NCI-H82 treated with DMSO at 0.1 percent for 48 hours (cell line): ENCODE measurements around the gene SNX1.

Source experiments
- DNase-seq: peaks from one replicate; lab custom pipeline; 2025; ENCODE audit not compliant: unreplicated experiment; lab: John Stamatoyannopoulos, UW

SNX1 gene

DNA sequence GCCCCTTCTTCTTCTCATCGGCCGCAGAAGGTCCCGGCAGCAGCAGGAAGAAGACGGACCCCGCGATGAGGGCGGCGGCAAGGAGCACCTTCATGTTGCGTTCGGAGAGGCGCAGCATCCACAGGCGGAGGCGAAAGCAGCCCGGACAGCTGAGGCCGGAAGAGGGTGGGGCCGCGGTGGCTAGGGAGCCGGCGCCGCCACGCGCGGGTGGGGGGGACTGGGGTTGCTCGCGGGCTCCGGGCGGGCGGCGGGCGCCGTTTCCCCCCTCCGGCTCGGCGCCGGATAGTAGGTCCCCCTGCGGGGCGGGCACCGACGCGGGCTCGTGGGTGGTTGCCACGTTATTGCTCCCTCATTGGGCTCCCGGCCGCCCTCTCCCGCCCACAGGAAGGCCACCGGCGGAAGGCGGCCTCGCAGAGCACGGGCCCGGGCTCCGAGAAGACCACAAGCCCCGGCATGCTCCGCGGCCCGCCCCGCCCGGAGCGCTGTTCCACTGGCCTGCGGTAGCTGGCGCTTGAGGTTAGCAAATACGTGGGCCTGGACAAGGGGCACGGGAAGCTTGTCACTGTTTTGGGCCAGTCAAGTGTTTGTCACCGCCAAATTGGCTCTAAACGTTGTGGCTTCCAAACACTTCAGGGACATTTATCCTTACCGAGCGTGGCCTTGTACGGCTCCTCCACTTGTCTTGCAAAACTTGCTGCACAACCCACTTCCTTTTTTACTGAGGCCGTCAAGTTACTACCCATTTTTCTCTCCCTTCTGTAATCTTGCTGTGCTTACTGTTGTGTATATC lies 67.3 kb downstream of the SNX1 start, which contains the start of gene PPIB:
TSS of gene PPIB (minus strand) at position 154 of the 790 bp plus-strand sequence. CDS start at position 118, 36 bp downstream.
- peak; percentile 90 for DNase-seq

DNA sequence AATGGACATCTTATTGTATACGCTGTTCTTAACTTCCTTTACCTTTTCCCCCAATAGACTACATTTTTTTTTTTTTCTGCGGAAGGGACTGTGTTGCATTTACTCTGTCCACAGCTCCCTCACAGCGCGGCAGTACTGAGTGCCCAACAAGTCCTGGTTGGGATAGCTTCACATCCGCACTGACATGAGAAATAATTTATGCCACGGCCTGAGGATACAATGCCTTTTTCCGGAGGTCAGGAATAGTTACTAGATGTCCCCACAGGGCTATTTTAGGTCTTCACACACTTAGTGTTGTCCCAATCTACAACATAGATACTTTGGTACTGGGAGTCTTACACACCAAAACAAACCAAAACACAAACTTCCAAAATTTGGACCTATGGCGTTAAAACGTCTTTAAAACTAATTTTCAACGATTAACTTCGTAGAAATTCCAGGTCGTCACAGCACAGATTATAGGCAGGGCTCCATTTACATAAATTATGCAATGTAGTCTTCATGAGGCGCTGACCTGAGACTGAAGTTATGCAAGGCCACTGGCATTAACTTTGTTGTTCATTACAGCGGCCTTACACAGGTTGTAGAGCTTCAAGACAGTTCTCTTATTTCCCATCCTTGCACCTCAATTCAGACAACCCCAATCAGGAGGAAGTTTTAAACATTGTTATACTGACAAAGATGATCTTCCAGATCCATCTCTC lies 68.0 kb downstream of the SNX1 start:
- no peak for DNase-seq

DNA sequence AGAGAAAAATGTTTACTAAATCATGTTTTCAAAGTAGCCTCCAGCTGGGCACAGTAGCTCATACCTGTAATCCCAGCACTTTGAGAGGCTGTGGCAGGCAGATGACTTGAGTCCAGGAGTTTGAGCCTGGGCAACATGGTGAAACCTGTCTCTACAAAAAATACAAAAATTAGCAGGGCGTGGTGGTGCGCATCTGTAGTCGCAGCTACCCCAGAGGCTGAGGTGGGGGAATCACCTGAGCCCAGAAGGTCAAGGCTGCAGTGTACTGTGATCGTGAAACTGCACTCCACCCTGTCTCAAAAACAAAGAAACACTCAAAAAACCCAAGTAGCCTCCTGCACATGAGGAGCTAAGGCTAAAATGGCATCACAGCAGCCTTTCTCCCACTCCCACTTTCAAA lies 68.7 kb downstream of the SNX1 start:
- no peak for DNase-seq

DNA sequence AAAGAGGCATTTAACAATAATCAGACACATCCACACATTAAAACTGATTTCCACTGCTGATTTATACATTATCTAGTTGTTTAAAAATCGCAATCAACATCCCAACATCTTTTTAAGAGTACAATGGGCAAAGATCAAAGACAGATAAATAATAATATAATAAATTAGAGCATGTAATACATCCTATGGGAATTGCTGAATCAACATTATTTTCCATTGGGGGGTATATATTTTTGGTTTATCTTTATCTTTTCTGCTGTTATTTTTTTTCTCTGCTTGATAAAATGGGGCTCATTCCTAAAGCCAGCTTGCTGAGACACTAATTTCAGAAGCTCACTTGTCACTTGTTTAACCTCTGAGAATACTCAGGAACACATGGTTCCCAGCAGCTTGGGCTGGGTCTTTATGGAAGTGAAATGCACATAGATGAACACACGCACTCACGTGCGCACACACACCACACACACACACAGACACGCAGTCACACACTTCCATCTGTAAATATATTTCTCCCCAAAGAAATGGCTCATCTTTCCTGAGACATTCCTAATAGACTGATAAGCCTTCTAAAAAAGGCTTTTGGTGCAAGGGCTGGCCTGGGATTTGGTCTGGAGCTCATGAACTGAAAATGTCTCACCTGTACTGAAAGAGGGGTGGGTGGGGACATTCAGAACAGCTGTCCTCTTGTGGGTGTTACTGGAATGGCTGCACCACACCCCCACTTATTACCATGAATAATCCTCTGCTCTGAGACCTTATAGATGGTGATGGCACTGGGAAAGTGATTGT lies 70.5 kb downstream of the SNX1 start:
- no peak for DNase-seq

DNA sequence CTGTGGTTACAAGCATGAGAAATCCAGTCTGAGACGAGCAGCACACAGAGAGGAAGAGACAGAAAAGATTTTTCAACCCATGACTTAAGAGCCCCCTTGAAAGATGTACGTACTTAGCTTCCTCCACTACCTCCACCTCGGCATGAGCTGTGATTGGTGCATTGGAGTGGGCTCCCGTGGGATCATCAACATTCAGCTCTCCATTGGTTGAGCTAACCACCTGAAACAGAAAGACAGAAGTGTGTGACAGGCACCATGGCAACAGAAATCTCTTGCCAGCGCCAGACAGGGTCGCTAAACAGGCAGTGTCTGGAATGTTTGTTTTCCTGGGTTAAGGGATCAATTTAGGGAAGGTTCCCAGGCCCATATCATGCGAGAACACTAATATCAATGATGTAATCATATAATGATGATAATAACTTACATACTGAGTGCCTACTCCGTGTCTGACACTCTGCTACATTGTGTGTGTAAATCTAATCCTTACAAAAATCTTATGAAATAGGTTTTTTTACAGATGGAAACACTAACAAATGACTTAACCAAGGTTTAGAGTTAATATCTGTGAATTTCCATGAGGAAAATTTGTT lies 84.5 kb downstream of the SNX1 start:
- no peak for DNase-seq

DNA sequence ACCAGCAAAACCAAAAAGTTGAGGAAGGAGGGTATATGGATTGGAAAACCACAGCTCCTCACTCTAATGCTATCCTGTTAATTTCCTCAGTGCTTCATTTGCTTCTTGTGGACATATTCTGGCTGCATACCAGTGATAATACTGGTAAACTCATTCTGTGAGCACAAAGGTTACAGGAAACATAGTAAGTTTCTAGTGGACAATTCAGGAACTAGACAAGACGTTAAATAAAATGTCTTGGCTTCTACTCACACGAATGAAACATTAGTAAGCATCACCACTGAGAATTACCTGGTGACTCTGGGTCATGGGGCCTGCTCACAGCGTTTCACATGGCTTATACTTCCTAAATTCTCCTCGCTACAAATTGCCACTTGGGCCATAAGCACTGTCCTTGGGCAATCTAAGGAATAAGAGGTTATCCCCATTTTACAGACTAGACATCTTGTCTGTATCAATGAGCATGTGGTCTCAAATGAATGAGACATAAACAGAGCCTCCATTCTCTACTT lies 87.1 kb downstream of the SNX1 start:
- no peak for DNase-seq

DNA sequence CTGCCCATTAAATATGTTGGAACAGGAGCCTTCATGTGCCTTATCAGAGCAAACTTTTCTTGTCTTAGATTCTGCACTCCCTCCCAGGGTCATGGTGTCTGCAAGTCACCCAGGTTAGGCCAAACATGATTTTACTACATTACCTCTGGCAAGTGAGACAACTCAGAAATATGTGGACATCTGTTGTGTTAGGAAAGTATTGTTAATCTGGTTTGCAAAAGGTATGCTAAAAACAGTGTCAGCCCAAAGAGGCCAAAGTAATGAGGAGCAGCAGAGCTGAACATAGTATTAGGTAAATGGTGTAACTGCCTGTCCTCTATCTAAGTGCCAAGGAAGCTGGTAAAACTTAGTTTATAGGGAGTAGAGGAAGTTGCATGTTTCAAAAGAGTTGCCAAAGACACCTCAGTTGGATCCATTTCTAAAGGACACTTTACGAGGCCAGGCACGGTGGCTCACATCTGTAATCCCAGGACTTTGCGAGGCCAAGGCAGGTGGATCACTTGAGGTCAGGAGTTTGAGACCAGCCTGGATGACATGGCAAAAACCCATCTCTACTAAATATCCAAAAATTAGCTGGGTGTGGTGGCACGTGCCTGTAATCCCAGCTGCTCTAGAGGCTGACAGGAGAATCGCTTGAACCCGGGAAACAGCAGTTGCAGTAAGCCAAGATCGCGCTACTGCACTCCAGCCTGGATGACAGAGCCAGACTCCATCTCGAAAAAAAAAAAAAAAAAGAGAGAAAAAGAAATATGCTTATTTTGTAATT lies 89.5 kb downstream of the SNX1 start:
- DNase-seq: peak; percentile 36

DNA sequence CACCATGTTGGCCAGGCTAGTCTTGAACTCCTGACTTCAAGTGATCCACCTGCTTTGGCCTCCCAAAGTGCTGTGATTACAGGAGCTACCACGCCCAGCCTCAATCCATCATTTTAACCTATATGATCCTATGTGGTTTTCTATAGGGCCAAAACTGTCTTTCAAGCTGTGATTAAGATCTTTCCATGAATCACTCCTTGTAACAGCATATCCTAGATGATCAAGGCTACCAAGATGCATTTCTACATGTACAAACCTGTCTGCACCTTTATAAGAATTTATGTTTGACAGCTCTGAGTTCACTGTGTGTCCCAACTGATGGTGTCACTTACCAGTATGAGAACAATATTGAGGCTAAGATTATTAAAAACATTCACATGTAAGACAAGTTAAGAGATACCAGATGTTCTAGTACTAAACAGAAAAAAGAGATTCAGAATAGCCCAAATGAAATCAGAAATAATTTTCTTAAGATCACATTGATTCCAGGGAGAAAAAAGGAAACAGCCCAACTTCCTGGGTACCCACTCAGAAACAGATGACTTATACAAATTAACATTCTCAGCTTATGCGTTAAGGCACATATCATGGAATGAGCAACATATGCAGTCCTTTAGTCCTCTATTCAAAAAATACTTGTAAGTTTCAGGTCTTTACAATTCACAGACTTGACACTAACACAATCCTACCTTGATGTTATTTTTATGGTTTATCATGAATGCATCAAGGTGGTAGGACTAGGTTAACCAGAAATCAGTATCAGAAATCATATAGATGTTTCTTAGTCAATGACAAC lies 91.8 kb downstream of the SNX1 start:
- DNase-seq: no peak
